HEK293 (cell line): ENCODE measurements around the gene AMPD3.

Experiments
- CTCF ChIA-PET: fragments of 350-600 bp; formaldehyde crosslinking; extraction: SDS; loops from one replicate; lab custom pipeline; 2021; ENCODE audit warnings: antibody characterized with exemption; lab: Yijun Ruan, JAX
- POLR2A ChIA-PET: fragments of 300-600 bp; formaldehyde crosslinking; extraction: SDS; loops from one replicate; lab custom pipeline; 2020; ENCODE audit warnings: antibody characterized with exemption, inconsistent platforms; lab: Yijun Ruan, JAX
- H3K27ac ChIP-seq: fragments of 200-500 bp; sonication (Bioruptor generic); 2 replicates; pipeline ENCODE4 v1.5.1; 2014; ENCODE audit warnings: low read depth, low read length, control low read depth, inconsistent platforms; ENCODE audit errors: extremely low read depth
- H3K36me3 ChIP-seq, 2 experiments: fragments of 200-500 bp in 1 of 2; sonication (Bioruptor generic) in 1 of 2; 1 replicate in 1 of 2; 2 replicates in 1 of 2; pipeline ENCODE4 v1.5.1; 2014 to 2017; ENCODE audit warnings: inconsistent platforms in 2 of 2, low read length in 2 of 2; ENCODE audit not compliant: control insufficient read depth in 2 of 2, insufficient read depth in 1 of 2
- H3K4me1 ChIP-seq: fragments of 200-500 bp; sonication (Bioruptor generic); 2 replicates; pipeline ENCODE4 v1.5.1; 2014; ENCODE audit warnings: mild to moderate bottlenecking, low read length, inconsistent platforms; ENCODE audit not compliant: control insufficient read depth, insufficient read depth
- H3K4me3 ChIP-seq: 2 replicates; pipeline ENCODE4 v1.5.1; 2011; ENCODE audit warnings: low read depth, mild to moderate bottlenecking, control low read depth, low read length, moderate library complexity
- H3K9me3 ChIP-seq: fragments of 200-500 bp; sonication (Bioruptor generic); 2 replicates; pipeline ENCODE4 v1.5.1; 2014; ENCODE audit warnings: low read depth, low read length, inconsistent platforms; ENCODE audit not compliant: control insufficient read depth, insufficient read depth
- ZEB2 ChIP-seq: fragments of 450-650 bp; formaldehyde crosslinking; IDR thresholded peaks from 2 replicates; pipeline ENCODE4 v1.5.1; 2016; ENCODE audit warnings: missing biosample characterization, missing genetic modification characterization
- ZNF214 ChIP-seq: fragments of 450-650 bp; formaldehyde crosslinking; IDR thresholded peaks from 2 replicates; pipeline ENCODE4 v1.5.1; 2017; ENCODE audit warnings: missing biosample characterization, mild to moderate bottlenecking, missing genetic modification characterization, borderline replicate concordance
- ZNF398 ChIP-seq: fragments of 450-650 bp; formaldehyde crosslinking; IDR thresholded peaks from 2 replicates; pipeline ENCODE4 v1.5.1; 2017; ENCODE audit warnings: missing biosample characterization, missing genetic modification characterization
- ZNF423 ChIP-seq: fragments of 450-650 bp; formaldehyde crosslinking; IDR thresholded peaks from 2 replicates; pipeline ENCODE4 v1.5.1; 2016; ENCODE audit warnings: missing biosample characterization, missing genetic modification characterization
- ZNF548 ChIP-seq: fragments of 450-650 bp; formaldehyde crosslinking; IDR thresholded peaks from 2 replicates; pipeline ENCODE4 v1.5.1; 2016; ENCODE audit warnings: missing biosample characterization, missing genetic modification characterization
- ZNF558 ChIP-seq: fragments of 450-650 bp; formaldehyde crosslinking; IDR thresholded peaks from 2 replicates; pipeline ENCODE4 v1.5.1; 2016; ENCODE audit warnings: missing biosample characterization, missing genetic modification characterization
- ZNF585B ChIP-seq: fragments of 450-650 bp; formaldehyde crosslinking; IDR thresholded peaks from 2 replicates; pipeline ENCODE4 v1.5.1; 2016; ENCODE audit warnings: missing biosample characterization, missing genetic modification characterization
- TF ChIP-seq, protein P1 (sequence below): fragments of 450-650 bp; formaldehyde crosslinking; conservative IDR thresholded peaks from 2 replicates; pipeline ENCODE4 v1.5.1; 2016; ENCODE audit warnings: low read depth, missing biosample characterization, missing genetic modification characterization
- TF ChIP-seq, protein P2 (sequence below): fragments of 450-650 bp; formaldehyde crosslinking; IDR thresholded peaks from 2 replicates; pipeline ENCODE4 v1.5.1; 2016; ENCODE audit warnings: missing biosample characterization, missing genetic modification characterization
- TF ChIP-seq, protein P3 (sequence below): fragments of 450-650 bp; formaldehyde crosslinking; IDR thresholded peaks from 2 replicates; pipeline ENCODE4 v1.5.1; 2016; ENCODE audit warnings: missing biosample characterization, missing genetic modification characterization
- TF ChIP-seq, protein P4 (sequence below): fragments of 450-650 bp; formaldehyde crosslinking; IDR thresholded peaks from 2 replicates; pipeline ENCODE4 v1.5.1; 2016; ENCODE audit warnings: missing biosample characterization, missing genetic modification characterization
- TF ChIP-seq, protein P5 (sequence below): fragments of 450-650 bp; formaldehyde crosslinking; IDR thresholded peaks from 2 replicates; pipeline ENCODE4 v1.5.1; 2017; ENCODE audit warnings: missing biosample characterization, mild to moderate bottlenecking, missing genetic modification characterization, moderate library complexity

The AMPD3 gene

DNA sequence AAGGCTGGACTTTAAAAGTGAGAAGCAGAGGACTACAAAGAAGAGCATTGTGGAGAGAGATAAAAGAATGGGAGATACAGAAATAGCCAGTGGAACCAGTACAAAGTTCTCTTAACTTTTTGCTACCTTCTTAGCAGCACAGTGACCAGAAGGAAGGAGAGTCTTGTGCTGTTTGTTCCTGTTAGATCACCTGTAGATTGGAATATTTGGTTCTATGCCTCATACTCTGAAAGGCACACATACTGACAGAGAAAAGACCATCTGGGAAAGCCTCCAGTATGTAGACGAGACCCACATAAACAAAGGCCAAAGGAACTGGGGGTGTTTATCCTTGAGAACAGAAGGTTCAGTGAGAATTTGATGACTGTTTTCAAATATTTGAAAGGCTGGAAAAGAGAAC, 67.2 kb downstream of the AMPD3 start (continued):
- TF ChIP-seq, protein P1, sequence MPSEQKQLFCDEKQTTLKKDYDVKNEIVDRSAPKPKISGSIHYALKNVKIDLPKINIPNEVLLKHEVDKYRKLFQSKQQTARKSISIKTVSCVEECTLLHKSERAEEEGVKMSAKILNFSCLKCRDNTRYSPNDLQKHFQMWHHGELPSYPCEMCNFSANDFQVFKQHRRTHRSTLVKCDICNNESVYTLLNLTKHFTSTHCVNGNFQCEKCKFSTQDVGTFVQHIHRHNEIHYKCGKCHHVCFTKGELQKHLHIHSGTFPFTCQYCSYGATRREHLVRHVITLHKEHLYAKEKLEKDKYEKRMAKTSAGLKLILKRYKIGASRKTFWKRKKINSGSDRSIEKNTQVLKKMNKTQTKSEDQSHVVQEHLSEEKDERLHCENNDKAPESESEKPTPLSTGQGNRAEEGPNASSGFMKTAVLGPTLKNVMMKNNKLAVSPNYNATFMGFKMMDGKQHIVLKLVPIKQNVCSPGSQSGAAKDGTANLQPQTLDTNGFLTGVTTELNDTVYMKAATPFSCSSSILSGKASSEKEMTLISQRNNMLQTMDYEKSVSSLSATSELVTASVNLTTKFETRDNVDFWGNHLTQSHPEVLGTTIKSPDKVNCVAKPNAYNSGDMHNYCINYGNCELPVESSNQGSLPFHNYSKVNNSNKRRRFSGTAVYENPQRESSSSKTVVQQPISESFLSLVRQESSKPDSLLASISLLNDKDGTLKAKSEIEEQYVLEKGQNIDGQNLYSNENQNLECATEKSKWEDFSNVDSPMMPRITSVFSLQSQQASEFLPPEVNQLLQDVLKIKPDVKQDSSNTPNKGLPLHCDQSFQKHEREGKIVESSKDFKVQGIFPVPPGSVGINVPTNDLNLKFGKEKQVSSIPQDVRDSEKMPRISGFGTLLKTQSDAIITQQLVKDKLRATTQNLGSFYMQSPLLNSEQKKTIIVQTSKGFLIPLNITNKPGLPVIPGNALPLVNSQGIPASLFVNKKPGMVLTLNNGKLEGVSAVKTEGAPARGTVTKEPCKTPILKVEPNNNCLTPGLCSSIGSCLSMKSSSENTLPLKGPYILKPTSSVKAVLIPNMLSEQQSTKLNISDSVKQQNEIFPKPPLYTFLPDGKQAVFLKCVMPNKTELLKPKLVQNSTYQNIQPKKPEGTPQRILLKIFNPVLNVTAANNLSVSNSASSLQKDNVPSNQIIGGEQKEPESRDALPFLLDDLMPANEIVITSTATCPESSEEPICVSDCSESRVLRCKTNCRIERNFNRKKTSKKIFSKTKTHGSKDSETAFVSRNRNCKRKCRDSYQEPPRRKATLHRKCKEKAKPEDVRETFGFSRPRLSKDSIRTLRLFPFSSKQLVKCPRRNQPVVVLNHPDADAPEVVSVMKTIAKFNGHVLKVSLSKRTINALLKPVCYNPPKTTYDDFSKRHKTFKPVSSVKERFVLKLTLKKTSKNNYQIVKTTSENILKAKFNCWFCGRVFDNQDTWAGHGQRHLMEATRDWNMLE (tag by site-specific recombination): no peak
- TF ChIP-seq ZNF398 (tag by site-specific recombination): no peak
- TF ChIP-seq, all 188 proteins: peak for 0

DNA sequence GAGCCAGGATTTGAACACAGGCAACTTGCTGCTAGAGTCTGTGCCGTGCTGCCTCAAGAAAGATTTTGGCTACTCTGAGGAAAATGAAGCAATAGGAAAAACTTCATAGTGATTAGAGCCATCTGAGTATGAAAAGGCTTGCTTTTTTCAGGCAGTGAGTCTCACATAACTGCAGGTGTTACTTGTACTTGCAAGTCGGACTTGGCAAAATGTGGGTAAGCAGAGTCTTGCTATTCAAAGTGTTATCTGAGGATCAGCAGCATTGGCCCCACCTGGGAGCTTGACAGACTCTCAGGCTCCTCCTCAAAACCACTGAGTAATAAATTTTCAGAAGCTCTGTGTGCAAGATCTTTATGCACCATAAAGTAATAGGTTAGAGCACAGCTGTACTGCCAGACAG, 67.9 kb downstream of the AMPD3 start:
- TF ChIP-seq ZNF214 (tag by site-specific recombination) (no peak), ZNF548 (tag by site-specific recombination) (no peak), ZNF558 (tag by site-specific recombination) (no peak), ZEB2 (tag by site-specific recombination) (no peak), ZNF585B (no peak), ZNF423 (no peak)
- TF ChIP-seq, protein P2, sequence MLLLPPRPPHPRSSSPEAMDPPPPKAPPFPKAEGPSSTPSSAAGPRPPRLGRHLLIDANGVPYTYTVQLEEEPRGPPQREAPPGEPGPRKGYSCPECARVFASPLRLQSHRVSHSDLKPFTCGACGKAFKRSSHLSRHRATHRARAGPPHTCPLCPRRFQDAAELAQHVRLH: no peak
- TF ChIP-seq, protein P3, sequence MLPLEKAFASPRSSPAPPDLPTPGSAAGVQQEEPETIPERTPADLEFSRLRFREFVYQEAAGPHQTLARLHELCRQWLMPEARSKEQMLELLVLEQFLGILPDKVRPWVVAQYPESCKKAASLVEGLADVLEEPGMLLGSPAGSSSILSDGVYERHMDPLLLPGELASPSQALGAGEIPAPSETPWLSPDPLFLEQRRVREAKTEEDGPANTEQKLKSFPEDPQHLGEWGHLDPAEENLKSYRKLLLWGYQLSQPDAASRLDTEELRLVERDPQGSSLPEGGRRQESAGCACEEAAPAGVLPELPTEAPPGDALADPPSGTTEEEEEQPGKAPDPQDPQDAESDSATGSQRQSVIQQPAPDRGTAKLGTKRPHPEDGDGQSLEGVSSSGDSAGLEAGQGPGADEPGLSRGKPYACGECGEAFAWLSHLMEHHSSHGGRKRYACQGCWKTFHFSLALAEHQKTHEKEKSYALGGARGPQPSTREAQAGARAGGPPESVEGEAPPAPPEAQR (tag by site-specific recombination): no peak
- TF ChIP-seq, protein P4, sequence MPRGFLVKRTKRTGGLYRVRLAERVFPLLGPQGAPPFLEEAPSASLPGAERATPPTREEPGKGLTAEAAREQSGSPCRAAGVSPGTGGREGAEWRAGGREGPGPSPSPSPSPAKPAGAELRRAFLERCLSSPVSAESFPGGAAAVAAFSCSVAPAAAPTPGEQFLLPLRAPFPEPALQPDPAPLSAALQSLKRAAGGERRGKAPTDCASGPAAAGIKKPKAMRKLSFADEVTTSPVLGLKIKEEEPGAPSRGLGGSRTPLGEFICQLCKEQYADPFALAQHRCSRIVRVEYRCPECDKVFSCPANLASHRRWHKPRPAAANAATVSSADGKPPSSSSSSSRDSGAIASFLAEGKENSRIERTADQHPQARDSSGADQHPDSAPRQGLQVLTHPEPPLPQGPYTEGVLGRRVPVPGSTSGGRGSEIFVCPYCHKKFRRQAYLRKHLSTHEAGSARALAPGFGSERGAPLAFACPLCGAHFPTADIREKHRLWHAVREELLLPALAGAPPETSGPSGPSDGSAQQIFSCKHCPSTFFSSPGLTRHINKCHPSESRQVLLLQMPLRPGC: no peak
- TF ChIP-seq, protein P5, sequence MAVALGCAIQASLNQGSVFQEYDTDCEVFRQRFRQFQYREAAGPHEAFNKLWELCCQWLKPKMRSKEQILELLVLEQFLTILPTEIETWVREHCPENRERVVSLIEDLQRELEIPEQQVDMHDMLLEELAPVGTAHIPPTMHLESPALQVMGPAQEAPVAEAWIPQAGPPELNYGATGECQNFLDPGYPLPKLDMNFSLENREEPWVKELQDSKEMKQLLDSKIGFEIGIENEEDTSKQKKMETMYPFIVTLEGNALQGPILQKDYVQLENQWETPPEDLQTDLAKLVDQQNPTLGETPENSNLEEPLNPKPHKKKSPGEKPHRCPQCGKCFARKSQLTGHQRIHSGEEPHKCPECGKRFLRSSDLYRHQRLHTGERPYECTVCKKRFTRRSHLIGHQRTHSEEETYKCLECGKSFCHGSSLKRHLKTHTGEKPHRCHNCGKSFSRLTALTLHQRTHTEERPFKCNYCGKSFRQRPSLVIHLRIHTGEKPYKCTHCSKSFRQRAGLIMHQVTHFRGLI: no peak
- Histone ChIP-seq H3K27ac (no peak overlapping the region), H3K4me1 (no peaks in the 10 kb centered on the region), H3K36me3 (peaks cover 0 to 68% of the 10 kb centered on the region in 2 experiments; a peak in 2 of 3 replicates), H3K9me3 (no peaks in the 10 kb centered on the region), H3K4me3 (no peak overlapping the region)
- ChIA-PET CTCF (no interaction called here), POLR2A (no interaction called here)
